ENCODE results near the gene SCYL2. TPM values are rescaled to one million over a fixed set of nuclear protein-coding genes. Genes with fewer than 3 reads are reported as not detected.
"Not testable (repeated sequence)": the region's sequence is repeated elsewhere in the genome, so short reads cannot be mapped to it uniquely, and the experiment has no call there.

SCYL2 gene
- total RNA-seq, 1 donor from 2014 or later = 48.4 TPM

DNA sequence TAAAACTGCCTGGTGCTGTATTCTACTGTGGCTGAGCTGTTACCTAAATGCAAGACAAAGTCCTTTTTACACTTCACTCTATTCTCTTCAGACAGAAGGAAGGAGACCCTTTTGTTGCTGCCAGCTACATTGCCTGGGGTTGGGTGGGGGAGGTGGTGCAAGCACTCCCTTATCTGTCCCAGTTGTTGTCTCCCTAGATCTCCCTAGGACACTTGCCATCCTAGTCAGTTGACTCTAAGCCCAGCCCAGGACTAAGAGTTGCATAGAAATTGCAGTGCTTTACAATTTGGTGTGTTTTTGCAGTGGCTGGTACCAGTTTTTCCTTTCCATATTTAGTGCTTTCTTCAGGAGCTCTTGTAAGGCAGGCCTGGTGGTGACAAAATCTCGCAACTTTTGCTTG is 35.1 kb downstream of the SCYL2 start:
- no peak overlapping the region for H3K27ac Mint-ChIP-seq (ENCODE audit: unreplicated experiment)
- no peaks in the 10 kb centered on the region for H3K27me3 Mint-ChIP-seq (ENCODE audit: unreplicated experiment)
- TF ChIP-seq, protein P1, sequence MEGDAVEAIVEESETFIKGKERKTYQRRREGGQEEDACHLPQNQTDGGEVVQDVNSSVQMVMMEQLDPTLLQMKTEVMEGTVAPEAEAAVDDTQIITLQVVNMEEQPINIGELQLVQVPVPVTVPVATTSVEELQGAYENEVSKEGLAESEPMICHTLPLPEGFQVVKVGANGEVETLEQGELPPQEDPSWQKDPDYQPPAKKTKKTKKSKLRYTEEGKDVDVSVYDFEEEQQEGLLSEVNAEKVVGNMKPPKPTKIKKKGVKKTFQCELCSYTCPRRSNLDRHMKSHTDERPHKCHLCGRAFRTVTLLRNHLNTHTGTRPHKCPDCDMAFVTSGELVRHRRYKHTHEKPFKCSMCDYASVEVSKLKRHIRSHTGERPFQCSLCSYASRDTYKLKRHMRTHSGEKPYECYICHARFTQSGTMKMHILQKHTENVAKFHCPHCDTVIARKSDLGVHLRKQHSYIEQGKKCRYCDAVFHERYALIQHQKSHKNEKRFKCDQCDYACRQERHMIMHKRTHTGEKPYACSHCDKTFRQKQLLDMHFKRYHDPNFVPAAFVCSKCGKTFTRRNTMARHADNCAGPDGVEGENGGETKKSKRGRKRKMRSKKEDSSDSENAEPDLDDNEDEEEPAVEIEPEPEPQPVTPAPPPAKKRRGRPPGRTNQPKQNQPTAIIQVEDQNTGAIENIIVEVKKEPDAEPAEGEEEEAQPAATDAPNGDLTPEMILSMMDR (IDR thresholded peaks at IDR 0.05) = no peak
- no peak for DNase-seq (ENCODE audit: extremely low spot score, unreplicated experiment)
- peaks cover 83% of the 10 kb centered on the region for H3K36me3 Mint-ChIP-seq (ENCODE audit: unreplicated experiment)
- H3K4me3 Mint-ChIP-seq (ENCODE audit: unreplicated experiment) = no peak overlapping the region
- peaks cover 31% of the 10 kb centered on the region for H3K9me3 Mint-ChIP-seq (ENCODE audit: unreplicated experiment)
- H3K4me1 Mint-ChIP-seq (ENCODE audit: unreplicated experiment) = no peaks in the 10 kb centered on the region

DNA sequence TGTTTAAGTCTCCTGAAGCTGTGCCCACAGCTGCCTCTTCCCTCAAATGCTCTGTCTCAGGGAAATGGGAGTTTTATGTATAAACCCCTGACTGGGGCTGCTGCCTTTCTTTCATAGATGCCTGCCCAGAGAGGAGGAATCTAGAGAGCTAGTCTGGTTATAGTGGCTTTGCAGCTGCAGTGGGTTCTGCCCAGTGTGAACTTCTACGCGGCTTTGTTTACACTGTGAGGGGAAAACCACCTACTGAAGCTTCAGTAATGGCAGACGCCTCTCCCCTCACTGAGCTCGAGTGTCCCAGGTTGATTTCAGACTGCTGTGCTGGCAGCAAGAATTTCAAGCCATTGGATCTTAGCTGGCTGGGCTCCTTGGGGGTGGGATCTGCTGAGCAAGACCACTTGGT is 36.9 kb downstream of the SCYL2 start:
- H3K4me3 Mint-ChIP-seq (ENCODE audit: unreplicated experiment) = no peak overlapping the region
- no peaks in the 10 kb centered on the region for H3K4me1 Mint-ChIP-seq (ENCODE audit: unreplicated experiment)
- peaks cover 31% of the 10 kb centered on the region for H3K9me3 Mint-ChIP-seq (ENCODE audit: unreplicated experiment)
- TF ChIP-seq, protein P1 (IDR thresholded peaks at IDR 0.05) = no peak
- peaks cover 80% of the 10 kb centered on the region for H3K36me3 Mint-ChIP-seq (ENCODE audit: unreplicated experiment)
- H3K27me3 Mint-ChIP-seq (ENCODE audit: unreplicated experiment) = no peaks in the 10 kb centered on the region
- no peak overlapping the region for H3K27ac Mint-ChIP-seq (ENCODE audit: unreplicated experiment)
- no peak for DNase-seq (ENCODE audit: extremely low spot score, unreplicated experiment)

DNA sequence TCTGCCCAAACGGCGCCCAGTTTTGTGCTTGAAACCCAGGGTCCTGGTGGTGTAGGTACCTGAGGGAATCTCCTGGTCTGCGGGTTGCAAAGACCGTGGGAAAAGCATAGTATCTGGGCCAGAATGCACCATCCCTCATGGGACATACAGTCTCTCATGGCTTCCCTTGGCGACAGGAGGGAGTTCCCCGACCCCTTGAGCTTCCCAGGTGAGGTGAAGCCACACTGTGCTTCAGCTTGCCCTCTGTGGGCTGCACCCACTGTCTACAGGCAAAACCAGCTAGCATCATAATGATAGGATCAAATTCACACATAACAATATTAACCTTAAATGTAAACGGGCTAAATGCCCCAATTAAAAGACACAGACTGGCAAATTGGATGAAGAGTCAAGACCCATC is 37.4 kb downstream of the SCYL2 start:
- peaks cover 77% of the 10 kb centered on the region for H3K36me3 Mint-ChIP-seq (ENCODE audit: unreplicated experiment)
- not testable (repeated sequence) for H3K27me3 Mint-ChIP-seq (ENCODE audit: unreplicated experiment); DNase-seq (ENCODE audit: extremely low spot score, unreplicated experiment); H3K4me1 Mint-ChIP-seq (ENCODE audit: unreplicated experiment); H3K4me3 Mint-ChIP-seq (ENCODE audit: unreplicated experiment); H3K27ac Mint-ChIP-seq (ENCODE audit: unreplicated experiment)
- peaks cover 31% of the 10 kb centered on the region for H3K9me3 Mint-ChIP-seq (ENCODE audit: unreplicated experiment)

DNA sequence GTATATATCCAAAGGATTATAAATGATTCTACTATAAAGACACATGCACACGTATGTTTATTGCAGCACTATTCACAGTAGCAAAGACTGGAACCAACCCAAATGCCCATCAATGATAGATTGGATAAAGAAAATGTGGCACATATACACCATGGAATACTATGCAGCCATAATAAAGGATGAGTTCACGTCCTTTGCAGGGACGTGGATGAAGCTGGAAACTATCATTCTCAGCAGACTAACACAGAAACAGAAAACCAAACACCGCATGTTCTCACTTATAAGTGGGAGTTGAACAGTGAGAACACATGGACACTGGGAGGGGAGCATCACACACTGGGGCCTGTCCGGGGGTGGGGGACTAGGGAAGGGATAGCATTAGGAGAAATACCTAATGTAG is 41.2 kb downstream of the SCYL2 start:
- H3K27ac Mint-ChIP-seq (ENCODE audit: unreplicated experiment); DNase-seq (ENCODE audit: extremely low spot score, unreplicated experiment); H3K27me3 Mint-ChIP-seq (ENCODE audit: unreplicated experiment); H3K4me1 Mint-ChIP-seq (ENCODE audit: unreplicated experiment); H3K4me3 Mint-ChIP-seq (ENCODE audit: unreplicated experiment): not testable (repeated sequence)
- Mint-ChIP-seq H3K36me3 (ENCODE audit: unreplicated experiment) (peaks cover 56% of the 10 kb centered on the region), H3K9me3 (ENCODE audit: unreplicated experiment) (peaks cover 19% of the 10 kb centered on the region)

DNA sequence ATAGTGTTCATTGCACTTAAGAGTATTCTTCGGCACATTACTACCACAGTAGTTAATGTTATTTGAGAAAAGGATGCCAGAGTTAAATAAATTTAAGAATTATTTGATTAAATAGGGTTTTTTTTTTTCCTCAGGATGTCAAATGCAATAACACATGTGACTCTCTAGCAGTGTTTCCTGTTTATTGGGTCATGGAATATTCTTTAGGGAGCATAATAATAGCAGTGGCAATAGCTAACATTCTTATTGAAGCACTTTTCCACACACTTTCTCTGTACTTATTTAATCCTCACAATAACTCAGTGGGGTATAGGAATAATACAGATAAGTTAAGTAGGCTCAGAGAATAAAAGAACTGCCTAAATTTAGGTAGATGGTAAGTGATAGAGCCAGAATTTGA is 44.3 kb downstream of the SCYL2 start:
- Mint-ChIP-seq H3K9me3 (ENCODE audit: unreplicated experiment) (peaks cover 5% of the 10 kb centered on the region), H3K4me3 (ENCODE audit: unreplicated experiment) (no peak overlapping the region), H3K36me3 (ENCODE audit: unreplicated experiment) (peaks cover 38% of the 10 kb centered on the region), H3K4me1 (ENCODE audit: unreplicated experiment) (no peaks in the 10 kb centered on the region), H3K27me3 (ENCODE audit: unreplicated experiment) (no peaks in the 10 kb centered on the region), H3K27ac (ENCODE audit: unreplicated experiment) (no peak overlapping the region)
- no peak for DNase-seq (ENCODE audit: extremely low spot score, unreplicated experiment)
- TF ChIP-seq, protein P1 (IDR thresholded peaks at IDR 0.05) = no peak

DNA sequence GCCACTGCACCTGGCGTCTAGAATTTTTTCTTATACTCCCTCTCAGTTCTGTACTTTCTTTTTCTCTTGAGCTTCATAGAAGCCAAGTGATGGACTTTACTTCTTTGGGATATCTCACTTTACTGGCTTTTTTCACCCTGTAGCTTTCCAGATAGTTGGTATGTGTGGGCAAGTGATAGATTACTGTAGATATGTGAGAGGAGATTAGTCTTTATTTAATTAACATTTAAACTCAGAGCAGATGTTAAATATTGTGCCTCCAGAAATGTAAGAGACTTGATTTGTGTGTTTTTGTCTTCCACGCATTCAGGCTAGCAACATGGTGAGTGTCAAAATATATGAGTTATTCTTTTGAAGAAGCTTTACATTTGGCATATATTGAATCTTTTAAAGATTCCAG is 50.4 kb downstream of the SCYL2 start:
- no peak overlapping the region for H3K4me3 Mint-ChIP-seq (ENCODE audit: unreplicated experiment)
- H3K27me3 Mint-ChIP-seq (ENCODE audit: unreplicated experiment) = no peaks in the 10 kb centered on the region
- H3K36me3 Mint-ChIP-seq (ENCODE audit: unreplicated experiment) = peaks cover 35% of the 10 kb centered on the region
- H3K4me1 Mint-ChIP-seq (ENCODE audit: unreplicated experiment) = no peaks in the 10 kb centered on the region
- H3K9me3 Mint-ChIP-seq (ENCODE audit: unreplicated experiment) = no peaks in the 10 kb centered on the region
- DNase-seq (ENCODE audit: extremely low spot score, unreplicated experiment) = no peak
- H3K27ac Mint-ChIP-seq (ENCODE audit: unreplicated experiment) = no peak overlapping the region
- TF ChIP-seq, protein P1 (IDR thresholded peaks at IDR 0.05) = no peak

All from osteocyte (in vitro differentiated cells).